ENCODE data around the gene GLCE. TPM values are rescaled to one million over a fixed set of nuclear protein-coding genes. Genes with fewer than 3 reads are reported as not detected.

GLCE gene
- total RNA-seq, 3 donors from 2014 or later = 3.8 to 5.4 (median 4.8) TPM

DNA sequence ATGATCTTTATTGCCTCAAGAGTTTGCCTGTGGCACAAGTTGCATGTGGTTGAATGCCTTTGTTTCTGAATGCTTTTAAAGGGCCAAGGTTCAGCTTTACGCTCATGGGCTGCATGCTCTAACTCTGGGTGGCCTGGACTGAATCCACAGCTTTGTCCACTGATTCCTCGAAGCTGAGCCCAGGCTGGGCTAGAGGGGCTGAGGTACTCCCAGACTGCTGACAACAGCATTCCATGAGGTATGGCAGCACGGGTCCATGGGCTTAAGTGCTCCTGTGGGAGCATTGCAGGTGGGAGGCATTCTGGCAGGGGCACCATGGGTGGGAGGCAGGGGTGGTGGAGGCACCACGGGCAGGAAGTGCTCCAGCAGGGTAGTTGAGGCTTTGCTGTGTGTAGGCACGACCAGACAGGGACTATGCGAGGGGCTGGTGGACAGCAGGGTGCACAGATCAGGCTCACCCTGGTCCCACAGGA lies 61.6 kb downstream of the GLCE start:
- peaks cover 22% of the 10 kb centered on the region for H3K36me3 Mint-ChIP-seq (ENCODE audit: insufficient read depth)
- no peak for DNase-seq
- H3K4me1 Mint-ChIP-seq (ENCODE audit: low read depth) = no peaks in the 10 kb centered on the region
- no peak for ATAC-seq
- peaks cover 18% of the 10 kb centered on the region for H3K9me3 Mint-ChIP-seq
- no peak overlapping the region for H3K4me3 Mint-ChIP-seq
- no peaks in the 10 kb centered on the region for H3K27me3 Mint-ChIP-seq (ENCODE audit: low read depth)

DNA sequence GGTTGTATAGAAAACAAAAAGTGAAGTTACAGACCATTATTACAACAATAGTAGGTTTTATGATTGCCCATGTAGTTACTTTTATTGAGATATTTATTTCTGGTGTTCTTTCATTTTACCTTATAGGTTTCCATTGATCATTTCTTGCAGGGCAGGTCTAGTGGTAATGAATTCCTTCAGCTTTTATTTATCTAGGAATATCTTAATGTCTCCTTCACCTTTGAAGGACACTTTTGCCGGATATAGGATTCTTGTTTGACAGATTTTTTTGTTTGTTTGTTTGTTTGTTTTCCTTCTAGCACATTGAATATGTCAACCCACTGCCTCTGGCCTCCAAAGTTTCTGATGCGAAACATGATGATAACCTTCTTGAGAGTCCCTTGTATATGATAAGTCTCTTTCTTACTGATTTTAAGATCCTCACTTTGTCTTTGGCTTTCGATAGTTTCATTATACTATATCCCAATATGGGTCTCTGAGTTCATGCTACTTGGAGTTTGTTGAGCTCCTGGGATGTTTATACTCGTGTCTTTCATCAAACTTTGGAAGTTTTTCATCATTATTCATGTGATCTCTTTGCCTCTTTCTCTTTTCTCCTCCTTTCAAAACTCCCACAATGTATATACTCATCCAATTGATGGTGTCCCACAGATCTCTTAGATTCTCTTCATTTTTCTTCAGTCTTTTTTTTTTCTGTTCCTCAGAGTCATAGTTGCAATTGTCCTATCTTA lies 62.8 kb downstream of the GLCE start:
- no peak for DNase-seq
- Mint-ChIP-seq H3K36me3 (ENCODE audit: insufficient read depth) (peaks cover 23% of the 10 kb centered on the region), H3K4me3 (no peak overlapping the region), H3K4me1 (ENCODE audit: low read depth) (no peaks in the 10 kb centered on the region), H3K9me3 (peaks cover 18% of the 10 kb centered on the region), H3K27me3 (ENCODE audit: low read depth) (no peaks in the 10 kb centered on the region)
- no peak for ATAC-seq

DNA sequence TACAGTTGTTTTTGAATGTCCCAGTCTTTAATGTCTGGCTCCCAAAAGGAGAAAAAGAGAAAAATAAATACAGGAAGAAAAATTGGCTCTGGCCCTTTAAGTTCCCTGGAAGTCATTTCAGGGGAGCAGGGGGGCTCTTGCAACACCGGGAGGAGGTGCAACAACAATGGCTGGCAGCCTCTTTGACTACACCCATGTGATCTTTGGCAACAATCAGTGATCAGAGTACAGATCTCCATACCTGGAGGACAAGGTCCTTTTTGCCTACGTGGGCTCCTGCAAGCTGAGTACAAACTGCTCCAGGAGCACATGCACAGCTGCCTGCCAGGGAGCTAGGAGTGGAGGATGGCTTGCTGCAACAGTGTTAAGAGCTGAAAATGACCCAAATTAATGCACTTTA lies 63.9 kb downstream of the GLCE start:
- Mint-ChIP-seq H3K36me3 (ENCODE audit: insufficient read depth) (peaks cover 28% of the 10 kb centered on the region), H3K27me3 (ENCODE audit: low read depth) (no peaks in the 10 kb centered on the region), H3K4me3 (no peak overlapping the region), H3K4me1 (ENCODE audit: low read depth) (no peaks in the 10 kb centered on the region), H3K9me3 (peaks cover 18% of the 10 kb centered on the region)
- DNase-seq = no peak
- ATAC-seq = no peak

DNA sequence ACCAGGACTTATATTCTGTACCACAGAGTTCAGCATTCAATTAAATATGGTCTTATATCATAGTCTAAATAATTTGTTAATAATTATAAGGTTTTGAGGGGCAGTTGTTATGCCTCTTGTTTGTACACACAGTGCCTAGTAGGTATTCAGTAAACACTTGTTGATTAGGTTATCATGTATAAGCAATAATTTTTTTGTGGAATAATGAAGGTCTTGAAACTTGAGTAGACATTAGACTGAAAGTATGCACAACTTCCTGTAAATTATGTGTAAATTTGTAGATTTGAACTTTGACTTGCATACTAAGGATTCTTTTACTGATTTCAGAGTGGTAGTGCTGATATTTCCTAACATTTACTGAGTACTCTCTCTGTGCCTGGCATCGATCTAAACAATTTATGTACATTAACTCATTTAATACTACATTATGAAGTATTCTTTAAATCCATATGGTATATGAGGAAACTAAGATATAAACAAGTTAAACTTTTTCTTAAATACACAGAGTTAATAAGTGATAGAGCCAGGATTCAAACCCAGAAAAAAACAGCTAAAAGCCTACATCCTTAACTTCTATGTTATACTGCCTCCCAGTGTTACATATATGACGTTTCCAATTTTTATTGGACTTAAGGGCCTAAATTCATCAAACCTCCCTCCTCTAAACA lies 65.1 kb downstream of the GLCE start:
- no peak for ATAC-seq

DNA sequence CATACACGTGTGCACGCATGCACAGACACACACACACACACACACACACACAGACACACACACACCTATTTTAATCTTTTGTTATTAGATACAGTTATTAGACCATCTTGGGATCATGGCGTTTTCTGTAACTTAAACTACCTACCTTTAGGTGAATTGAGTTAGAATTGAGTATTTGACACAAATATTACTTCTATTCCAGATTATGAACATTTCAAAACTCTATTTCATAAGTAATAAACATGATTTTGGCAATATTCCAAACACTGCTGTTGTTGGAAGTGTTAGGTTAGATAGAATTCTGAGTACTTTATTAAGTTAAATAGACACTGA lies 65.6 kb downstream of the GLCE start:
- Mint-ChIP-seq H3K9me3 (peaks cover 15% of the 10 kb centered on the region), H3K4me1 (ENCODE audit: low read depth) (no peaks in the 10 kb centered on the region), H3K36me3 (ENCODE audit: insufficient read depth) (peaks cover 27% of the 10 kb centered on the region), H3K4me3 (no peak overlapping the region), H3K27me3 (ENCODE audit: low read depth) (no peaks in the 10 kb centered on the region)
- ATAC-seq = no peak
- no peak for DNase-seq

More for the DNA sequence above, 65.1 kb downstream of the GLCE start:
- H3K36me3 Mint-ChIP-seq (ENCODE audit: insufficient read depth) = peaks cover 27% of the 10 kb centered on the region
- H3K4me1 Mint-ChIP-seq (ENCODE audit: low read depth) = no peaks in the 10 kb centered on the region
- H3K4me3 Mint-ChIP-seq = no peak overlapping the region
- peaks cover 15% of the 10 kb centered on the region for H3K9me3 Mint-ChIP-seq
- DNase-seq = no peak
- no peaks in the 10 kb centered on the region for H3K27me3 Mint-ChIP-seq (ENCODE audit: low read depth)

DNA sequence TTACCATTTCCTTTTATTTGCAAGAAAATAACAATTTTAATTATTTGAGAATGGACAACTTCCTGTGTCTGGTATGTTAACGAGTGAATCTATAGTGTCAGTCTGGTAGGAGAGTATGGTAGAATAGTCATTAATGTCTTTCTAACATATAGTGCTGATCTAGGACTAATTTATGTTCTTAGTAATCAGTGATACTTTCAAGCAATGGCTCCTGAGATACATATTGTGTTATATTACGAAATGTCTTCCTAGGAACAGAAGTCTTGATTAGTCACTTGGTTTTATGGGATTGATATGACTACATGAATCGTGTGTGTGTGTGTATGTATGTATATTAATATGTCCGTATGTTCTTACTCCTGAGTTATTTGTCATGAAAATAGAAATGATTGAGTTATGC lies 71.7 kb downstream of the GLCE start:
- Mint-ChIP-seq H3K27me3 (ENCODE audit: low read depth) (no peaks in the 10 kb centered on the region), H3K36me3 (ENCODE audit: insufficient read depth) (peaks cover 10% of the 10 kb centered on the region), H3K9me3 (no peaks in the 10 kb centered on the region), H3K4me1 (ENCODE audit: low read depth) (no peaks in the 10 kb centered on the region), H3K4me3 (no peak overlapping the region)
- DNase-seq (no peak), ATAC-seq (peak in 1 of 2 donors; percentile 48)

DNA sequence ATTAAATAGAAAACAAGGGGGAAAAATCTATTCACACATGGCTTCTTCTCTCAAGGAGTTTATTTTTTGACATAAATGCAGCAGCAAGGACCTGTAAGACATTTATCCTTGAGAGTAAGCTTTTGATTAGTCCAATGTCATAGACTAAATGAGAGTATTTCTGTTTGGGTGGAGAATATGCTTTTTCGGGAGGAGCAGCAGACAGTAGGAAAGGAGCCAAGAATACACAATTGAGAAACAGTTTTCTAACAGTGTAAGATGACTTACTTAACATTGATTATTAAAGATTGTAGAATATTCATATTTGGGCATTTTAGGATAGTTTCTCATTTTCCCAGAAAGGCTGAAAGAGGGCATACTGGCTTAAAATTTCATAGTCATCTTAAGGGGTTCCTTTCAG lies 72.3 kb downstream of the GLCE start:
- Mint-ChIP-seq H3K36me3 (ENCODE audit: insufficient read depth) (peaks cover 10% of the 10 kb centered on the region), H3K4me1 (ENCODE audit: low read depth) (no peaks in the 10 kb centered on the region), H3K27me3 (ENCODE audit: low read depth) (no peaks in the 10 kb centered on the region), H3K9me3 (no peaks in the 10 kb centered on the region), H3K4me3 (no peak overlapping the region)
- no peak for DNase-seq
- no peak for ATAC-seq

DNA sequence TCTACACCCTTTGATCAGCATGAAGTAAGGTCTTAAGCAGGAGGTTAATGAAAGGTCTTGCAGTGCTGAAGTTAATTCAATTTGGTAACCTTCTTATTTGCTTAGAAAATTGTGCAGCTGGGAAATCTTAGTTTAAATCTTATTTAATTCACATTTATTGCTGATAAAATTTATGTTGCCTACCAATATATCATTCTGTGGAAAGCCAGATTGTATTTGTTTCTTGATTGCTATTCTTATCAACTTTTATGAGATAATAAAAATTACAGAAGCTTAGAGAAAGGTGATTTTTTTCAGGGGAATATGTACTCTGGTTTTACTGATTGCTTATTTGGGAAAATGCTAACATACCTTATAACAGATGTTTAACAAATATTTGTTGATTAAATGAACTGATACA lies 74.2 kb downstream of the GLCE start:
- Mint-ChIP-seq H3K27me3 (ENCODE audit: low read depth) (no peaks in the 10 kb centered on the region), H3K36me3 (ENCODE audit: insufficient read depth) (peaks cover 3% of the 10 kb centered on the region), H3K9me3 (no peaks in the 10 kb centered on the region), H3K4me3 (no peak overlapping the region), H3K4me1 (ENCODE audit: low read depth) (no peaks in the 10 kb centered on the region)
- no peak for ATAC-seq
- DNase-seq = no peak

DNA sequence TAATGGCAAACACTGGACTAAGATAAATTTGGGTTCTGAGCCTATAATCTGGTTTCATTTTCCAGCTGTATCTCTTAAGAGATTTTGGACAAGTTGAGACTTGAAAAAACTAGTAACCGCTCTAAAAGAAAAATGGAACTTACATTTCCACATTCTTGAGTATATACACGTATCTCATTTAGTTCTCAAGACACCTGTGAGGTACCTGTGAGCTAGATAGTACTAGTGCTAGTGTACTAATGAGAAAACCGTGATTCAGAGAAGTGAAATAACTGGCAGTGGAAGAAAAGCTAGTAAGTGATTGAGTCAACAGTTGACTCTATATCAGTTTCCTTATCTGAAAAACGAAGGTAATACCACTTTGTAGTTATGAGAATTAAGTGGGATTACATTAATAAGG lies 76.1 kb downstream of the GLCE start:
- no peaks in the 10 kb centered on the region for H3K27me3 Mint-ChIP-seq (ENCODE audit: low read depth)
- H3K36me3 Mint-ChIP-seq (ENCODE audit: insufficient read depth) = peaks cover 4% of the 10 kb centered on the region
- no peak for DNase-seq
- H3K4me3 Mint-ChIP-seq = no peak overlapping the region
- no peak for ATAC-seq
- H3K9me3 Mint-ChIP-seq = no peaks in the 10 kb centered on the region
- H3K4me1 Mint-ChIP-seq (ENCODE audit: low read depth) = no peaks in the 10 kb centered on the region

DNA sequence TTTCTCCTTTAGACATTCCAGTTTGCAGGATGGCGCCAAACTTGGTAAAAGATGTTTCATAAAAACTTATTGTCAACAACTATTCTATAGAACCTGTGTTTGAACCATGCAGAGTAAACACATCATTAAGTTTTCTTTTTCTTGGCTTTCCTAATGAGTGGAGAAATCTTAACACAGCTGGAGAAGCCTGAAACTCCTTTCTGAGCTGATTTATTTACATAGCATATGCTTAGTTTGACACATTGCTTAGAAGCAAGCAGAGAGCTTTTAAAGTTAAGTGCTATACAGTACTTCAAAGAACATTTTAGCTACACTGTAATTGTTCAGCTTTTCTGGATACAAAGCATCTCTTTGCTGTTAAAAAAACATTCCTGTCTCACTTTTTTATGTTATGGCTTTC lies 77.3 kb downstream of the GLCE start:
- H3K4me3 Mint-ChIP-seq = no peak overlapping the region
- DNase-seq (no peak), ATAC-seq (no peak)
- peaks cover 4% of the 10 kb centered on the region for H3K36me3 Mint-ChIP-seq (ENCODE audit: insufficient read depth)
- no peaks in the 10 kb centered on the region for H3K27me3 Mint-ChIP-seq (ENCODE audit: low read depth)
- H3K9me3 Mint-ChIP-seq = no peaks in the 10 kb centered on the region
- H3K4me1 Mint-ChIP-seq (ENCODE audit: low read depth) = no peaks in the 10 kb centered on the region

DNA sequence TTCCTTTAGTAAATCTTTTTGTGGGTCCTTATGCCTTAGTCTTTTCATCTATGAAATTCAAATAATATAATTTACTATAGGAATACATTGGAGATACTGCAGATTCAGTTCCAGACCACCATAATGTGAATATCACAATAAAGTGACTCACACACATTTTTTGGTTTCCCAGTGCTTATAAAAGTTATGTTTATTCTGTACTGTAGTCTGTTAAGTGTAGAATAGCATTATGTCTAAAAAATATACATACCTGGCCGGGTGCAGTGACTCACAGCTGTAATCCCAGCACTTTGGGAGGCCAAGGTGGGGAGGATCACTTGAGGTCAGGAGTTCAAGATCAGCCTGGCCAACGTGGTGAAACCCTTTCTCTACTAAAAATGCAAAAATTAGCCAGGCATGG lies 84.4 kb downstream of the GLCE start:
- Mint-ChIP-seq H3K4me1 (ENCODE audit: low read depth) (no peaks in the 10 kb centered on the region), H3K4me3 (no peak overlapping the region), H3K36me3 (ENCODE audit: insufficient read depth) (peaks cover 7% of the 10 kb centered on the region), H3K27me3 (ENCODE audit: low read depth) (no peaks in the 10 kb centered on the region), H3K9me3 (no peaks in the 10 kb centered on the region)
- DNase-seq (no peak), ATAC-seq (no peak)

DNA sequence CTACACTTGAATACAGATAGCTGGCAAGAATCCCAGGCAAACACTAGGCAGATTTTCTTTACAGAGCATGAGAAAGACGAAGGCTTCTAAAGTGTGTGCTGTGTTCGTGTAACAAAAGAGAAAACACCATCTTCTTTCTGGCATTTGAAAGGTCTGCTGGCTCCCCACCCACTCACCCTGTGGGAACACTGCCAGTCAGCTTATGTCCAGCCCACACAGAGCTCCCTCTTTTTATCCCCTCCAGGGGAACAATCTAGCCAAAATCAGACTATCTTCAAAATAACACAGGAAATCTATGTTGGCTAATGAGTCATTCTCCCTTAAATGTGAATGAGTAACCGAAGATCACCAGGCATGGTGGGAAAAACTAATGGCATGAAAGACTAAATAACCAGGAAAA lies 92.7 kb downstream of the GLCE start:
- DNase-seq = no peak
- Mint-ChIP-seq H3K27me3 (ENCODE audit: low read depth) (no peaks in the 10 kb centered on the region), H3K9me3 (no peaks in the 10 kb centered on the region), H3K4me1 (ENCODE audit: low read depth) (no peaks in the 10 kb centered on the region), H3K4me3 (no peak overlapping the region), H3K36me3 (ENCODE audit: insufficient read depth) (peaks cover 7% of the 10 kb centered on the region)
- ATAC-seq = no peak

DNA sequence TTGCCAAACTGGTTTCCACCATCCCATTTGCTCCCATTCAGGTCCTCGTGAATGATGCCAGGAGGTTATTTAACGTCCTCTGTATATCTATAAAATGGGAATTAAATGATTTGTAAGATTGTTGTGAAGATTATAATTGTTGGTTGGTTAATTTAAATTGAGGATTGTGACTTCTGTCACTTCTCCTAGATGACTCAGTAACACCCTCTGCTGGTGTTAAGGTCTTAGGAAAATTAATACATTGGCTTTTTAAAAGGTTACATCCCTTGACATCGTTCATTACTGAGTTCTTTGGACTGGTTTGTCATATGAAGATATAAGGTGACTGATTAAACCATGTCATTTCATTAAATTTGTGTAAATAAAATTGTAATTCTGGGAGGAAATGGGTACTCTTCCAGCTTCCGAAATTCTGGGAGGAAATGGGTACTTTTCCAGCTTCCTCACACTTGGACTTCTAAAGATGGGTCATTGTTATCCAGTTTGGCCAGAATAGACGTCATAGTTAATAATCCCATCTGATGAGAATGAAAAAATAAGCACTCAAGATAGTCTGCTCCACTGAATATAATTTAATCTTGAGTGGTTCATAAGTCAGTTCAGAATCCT lies 105.0 kb downstream of the GLCE start:
- H3K4me1 Mint-ChIP-seq (ENCODE audit: low read depth) = no peaks in the 10 kb centered on the region
- DNase-seq (no peak), ATAC-seq (no peak)
- no peaks in the 10 kb centered on the region for H3K9me3 Mint-ChIP-seq
- no peaks in the 10 kb centered on the region for H3K27me3 Mint-ChIP-seq (ENCODE audit: low read depth)
- no peak overlapping the region for H3K4me3 Mint-ChIP-seq
- peaks cover 4% of the 10 kb centered on the region for H3K36me3 Mint-ChIP-seq (ENCODE audit: insufficient read depth)

DNA sequence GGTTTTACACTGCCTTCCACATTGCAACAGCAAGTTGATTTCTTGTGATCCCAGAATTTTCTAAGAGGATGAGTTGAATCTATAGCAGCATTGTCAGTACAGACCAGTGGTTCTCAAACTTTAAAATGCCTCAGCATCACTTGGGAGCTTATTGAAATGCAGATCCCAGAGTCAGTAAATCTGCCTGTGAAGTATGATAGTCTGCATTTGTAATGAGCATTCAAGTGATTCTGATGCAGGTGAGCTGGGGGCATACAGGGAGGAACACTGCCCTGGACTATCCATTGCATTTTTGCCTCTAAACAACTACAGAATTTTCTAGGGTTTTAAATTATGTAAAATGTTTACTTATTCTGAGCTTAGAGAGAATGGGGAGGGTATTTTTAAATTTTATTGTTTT lies 110.8 kb downstream of the GLCE start:
- Mint-ChIP-seq H3K36me3 (ENCODE audit: insufficient read depth) (peaks cover 4% of the 10 kb centered on the region), H3K4me1 (ENCODE audit: low read depth) (no peaks in the 10 kb centered on the region), H3K27me3 (ENCODE audit: low read depth) (no peaks in the 10 kb centered on the region), H3K4me3 (no peak overlapping the region), H3K9me3 (no peaks in the 10 kb centered on the region)
- ATAC-seq = no peak
- no peak for DNase-seq

DNA sequence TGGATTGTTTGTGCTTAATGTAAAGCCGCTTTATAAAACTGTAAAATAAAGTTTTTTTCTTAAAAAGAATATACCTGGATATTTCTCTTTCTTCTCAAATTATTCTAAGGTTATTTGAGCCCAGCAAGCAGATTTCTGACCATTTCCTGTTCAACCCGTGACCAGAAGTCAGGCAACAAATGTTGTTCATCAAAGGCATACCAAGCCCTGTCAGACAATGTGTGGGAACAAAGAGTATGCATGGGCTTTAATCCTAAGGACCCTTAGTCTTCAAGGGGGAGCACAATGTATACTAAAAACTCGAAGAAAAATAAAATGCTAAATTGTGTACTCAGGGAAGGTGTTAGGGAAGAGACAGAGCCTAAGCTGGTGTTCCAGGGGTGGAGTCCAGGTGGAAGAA lies 111.7 kb downstream of the GLCE start:
- ATAC-seq (no peak), DNase-seq (no peak)
- H3K27me3 Mint-ChIP-seq (ENCODE audit: low read depth) = no peaks in the 10 kb centered on the region
- no peaks in the 10 kb centered on the region for H3K4me1 Mint-ChIP-seq (ENCODE audit: low read depth)
- H3K4me3 Mint-ChIP-seq = no peak overlapping the region
- no peaks in the 10 kb centered on the region for H3K9me3 Mint-ChIP-seq
- peaks cover 4% of the 10 kb centered on the region for H3K36me3 Mint-ChIP-seq (ENCODE audit: insufficient read depth)
